Mesenchymal stem cell (in vitro differentiated cells and primary cell): ENCODE results near the gene RASSF10. TPM values are rescaled to one million over a fixed set of nuclear protein-coding genes. Genes with fewer than 3 reads are reported as not detected.

Experiments used
- DNase-seq: peaks from one replicate; pipeline ENCODE4 v3.0.0-alpha.2; 2013
- H2AFZ ChIP-seq: one replicate; pipeline ENCODE4 v1.6.1; 2013; ENCODE audit warnings: low read depth, mild to moderate bottlenecking, control low read depth, inconsistent platforms, low read length, moderate library complexity
- H2AK5ac ChIP-seq: 2 replicates; pipeline ENCODE4 v1.6.1; 2013; ENCODE audit warnings: low read length, moderate library complexity, mild to moderate bottlenecking, inconsistent platforms; ENCODE audit not compliant: severe bottlenecking
- H2BK120ac ChIP-seq: one replicate; pipeline ENCODE4 v1.6.1; 2013; ENCODE audit warnings: low read depth, mild to moderate bottlenecking, inconsistent platforms, low read length, moderate library complexity
- H2BK12ac ChIP-seq, 2 experiments: one replicate each; pipeline ENCODE4 v1.6.1; 2013; ENCODE audit warnings: inconsistent platforms in 2 of 2, low read length in 2 of 2, mild to moderate bottlenecking in 2 of 2, moderate library complexity in 2 of 2, control low read depth in 1 of 2
- H2BK15ac ChIP-seq: one replicate; pipeline ENCODE4 v1.6.1; 2013; ENCODE audit warnings: mild to moderate bottlenecking, low read depth, inconsistent platforms; ENCODE audit not compliant: poor library complexity, severe bottlenecking
- H2BK5ac ChIP-seq: 2 replicates; pipeline ENCODE4 v1.6.1; 2013; ENCODE audit warnings: low read depth, mild to moderate bottlenecking, low read length, control low read depth, inconsistent platforms; ENCODE audit not compliant: poor library complexity, severe bottlenecking
- H3K14ac ChIP-seq, 2 experiments: one replicate each; pipeline ENCODE4 v1.6.1; 2013; ENCODE audit warnings: inconsistent platforms in 2 of 2, low read length in 2 of 2, control low read depth in 1 of 2, mild to moderate bottlenecking in 1 of 2, moderate library complexity in 1 of 2
- H3K18ac ChIP-seq, 2 experiments: one replicate each; pipeline ENCODE4 v1.6.1; 2013; ENCODE audit warnings: inconsistent platforms in 2 of 2, low read length in 2 of 2, control low read depth in 1 of 2, low read depth in 1 of 2, mild to moderate bottlenecking in 1 of 2
- H3K23ac ChIP-seq, 2 experiments: one replicate each; pipeline ENCODE4 v1.6.1; 2013; ENCODE audit warnings: inconsistent platforms in 2 of 2, low read length in 2 of 2, mild to moderate bottlenecking in 2 of 2, moderate library complexity in 2 of 2, control low read depth in 1 of 2
- H3K27ac ChIP-seq: 2 replicates; pipeline ENCODE4 v1.5.1; 2013; ENCODE audit warnings: mild to moderate bottlenecking, moderate library complexity, low read length, control low read depth, inconsistent platforms; ENCODE audit not compliant: poor library complexity, severe bottlenecking
- H3K27me3 ChIP-seq, 2 experiments: 2 replicates each; pipeline versions ENCODE4 v1.6.1 to v1.7.0; 2013; ENCODE audit warnings: low read length in 2 of 2, mild to moderate bottlenecking in 2 of 2, moderate library complexity in 2 of 2, control low read depth in 1 of 2, inconsistent platforms in 1 of 2; ENCODE audit not compliant: control insufficient read depth in 1 of 2, insufficient read depth in 1 of 2
- H3K36me3 ChIP-seq, 2 experiments: 2 replicates each; pipeline versions ENCODE4 v1.6.1 to v1.7.0; 2013; ENCODE audit warnings: low read length in 2 of 2, control low read depth in 1 of 2, inconsistent platforms in 1 of 2, low read depth in 1 of 2, mild to moderate bottlenecking in 1 of 2; ENCODE audit not compliant: insufficient read depth in 2 of 2, control insufficient read depth in 1 of 2
- H3K4ac ChIP-seq, 2 experiments: one replicate each; pipeline ENCODE4 v1.6.1; 2013; ENCODE audit warnings: inconsistent platforms in 2 of 2, low read length in 2 of 2, mild to moderate bottlenecking in 2 of 2, moderate library complexity in 2 of 2, control low read depth in 1 of 2, low read depth in 1 of 2
- H3K4me1 ChIP-seq: 2 replicates; pipeline ENCODE4 v1.6.1; 2013; ENCODE audit warnings: low read depth, low read length, control low read depth; ENCODE audit not compliant: control insufficient read depth, insufficient read depth
- H3K4me2 ChIP-seq: 2 replicates; pipeline ENCODE4 v1.6.1; 2013; ENCODE audit warnings: low read length, mild to moderate bottlenecking, inconsistent platforms; ENCODE audit not compliant: poor library complexity, severe bottlenecking
- H3K4me3 ChIP-seq, 2 experiments: 2 replicates each; pipeline versions ENCODE4 v1.5.1 to v1.7.0; 2013; ENCODE audit warnings: low read length in 2 of 2, mild to moderate bottlenecking in 2 of 2, control low read depth in 1 of 2, low read depth in 1 of 2; ENCODE audit not compliant: insufficient read depth in 1 of 2
- H3K79me1 ChIP-seq: replicated peaks from 2 replicates; pipeline ENCODE4 v1.6.1; 2013; ENCODE audit warnings: mild to moderate bottlenecking, control low read depth, low read length, inconsistent platforms; ENCODE audit not compliant: poor library complexity, severe bottlenecking
- H3K9ac ChIP-seq: 2 replicates; pipeline ENCODE4 v1.7.0; 2013; ENCODE audit warnings: mild to moderate bottlenecking, low read length, moderate library complexity
- H3K9me3 ChIP-seq: 2 replicates; pipeline ENCODE4 v1.7.0; 2013; ENCODE audit warnings: mild to moderate bottlenecking, low read length; ENCODE audit not compliant: control insufficient read depth
- H4K8ac ChIP-seq: one replicate; pipeline ENCODE4 v1.6.1; 2013; ENCODE audit warnings: inconsistent platforms, mild to moderate bottlenecking, low read length, moderate library complexity
- H4K91ac ChIP-seq: one replicate; pipeline ENCODE4 v1.6.1; 2013; ENCODE audit warnings: mild to moderate bottlenecking, low read length, inconsistent platforms
- WGBS: methylation state at CpG from one replicate; pipeline ENCODE4 v1.1.7; 2013; ENCODE audit warnings: mixed read lengths; 5-methylcytosine and 5-hydroxymethylcytosine counted together
- polyA plus RNA-seq, 2 experiments: library from polyadenylated mRNA; stranded (reverse); fragments of 200-250 nt; gene quantifications; one replicate each; pipeline ENCODE4 v1.2.3, GENCODE V29; 2013

Gene RASSF10
- not detected for polyA plus RNA-seq (2013, experiment 1 of 2)
- not detected for polyA plus RNA-seq (2013, experiment 2 of 2)

- peak within 1 kb of the TSS; percentile 24 for H2AK5ac ChIP-seq
- peak; percentile 5 for DNase-seq
- no peak within 1 kb of the TSS for H3K9ac ChIP-seq
- H3K4me2 ChIP-seq: peak within 1 kb of the TSS; percentile 97
- 3% methylated on average over 62 of the region's 68 CpGs for WGBS
- no peak within 1 kb of the TSS for H4K91ac ChIP-seq
- H3K23ac ChIP-seq: no peak within 1 kb of the TSS
- no peak within 1 kb of the TSS for H2BK15ac ChIP-seq
- H2AFZ ChIP-seq: no peak within 1 kb of the TSS
- H3K14ac ChIP-seq: no peak within 1 kb of the TSS
- peak within 1 kb of the TSS in 1 of 2 experiments; percentile 73 for H3K4me3 ChIP-seq
- H3K27me3 ChIP-seq: peaks cover 0 to 97% of the 10 kb centered on the region in 2 experiments
- no peaks in the 10 kb centered on the region for H3K36me3 ChIP-seq
- H3K18ac ChIP-seq: no peak within 1 kb of the TSS
- peaks cover 26% of the 10 kb centered on the region for H3K4me1 ChIP-seq
- no peak within 1 kb of the TSS for H4K8ac ChIP-seq
- H3K79me1 ChIP-seq: peaks cover 12% of the 10 kb centered on the region
- peaks cover 22% of the 10 kb centered on the region for H3K9me3 ChIP-seq
- no peak within 1 kb of the TSS for H3K4ac ChIP-seq
- H3K27ac ChIP-seq: peak within 1 kb of the TSS; percentile 65
- H2BK120ac ChIP-seq: no peak within 1 kb of the TSS
- no peak within 1 kb of the TSS for H2BK12ac ChIP-seq
- H2BK5ac ChIP-seq: peak within 1 kb of the TSS; percentile 59
These were observed at the start of gene RASSF10 for GRCh38 chr11:13008625-13009475. Gene RASSF10, plus strand, starts transcription at chr11:13009316. Its CDS starts 261 bp downstream, at chr11:13009577.

GRCh38 chr11:12961615-12962014 lies 47.5 kb upstream of the RASSF10 start:
- Histone ChIP-seq H4K8ac (no peak overlapping the region), H3K79me1 (no peaks in the 10 kb centered on the region), H2AK5ac (no peak overlapping the region), H3K36me3 (no peaks in the 10 kb centered on the region), H4K91ac (no peak overlapping the region), H3K14ac (no peak overlapping the region), H2BK5ac (no peak overlapping the region), H2AFZ (no peak overlapping the region), H3K23ac (no peak overlapping the region), H2BK15ac (no peak overlapping the region), H3K18ac (no peak overlapping the region), H3K9ac (no peak overlapping the region), H3K4ac (no peak overlapping the region), H2BK120ac (no peak overlapping the region), H3K27ac (no peak overlapping the region), H3K4me1 (peaks cover 2% of the 10 kb centered on the region), H2BK12ac (no peak overlapping the region), H3K4me2 (no peak overlapping the region), H3K4me3 (no peak overlapping the region), H3K27me3 (peaks cover 0 to 25% of the 10 kb centered on the region in 2 experiments), H3K9me3 (no peaks in the 10 kb centered on the region)
- WGBS: 87% methylated on average over 1 of the region's 2 CpGs
- no peak for DNase-seq

- Histone ChIP-seq H4K91ac (no peak overlapping the region), H2BK15ac (no peak overlapping the region), H3K27ac (no peak overlapping the region), H2BK5ac (no peak overlapping the region), H2BK120ac (no peak overlapping the region), H3K27me3 (peaks cover 0 to 31% of the 10 kb centered on the region in 2 experiments), H3K4me2 (no peak overlapping the region), H2AFZ (no peak overlapping the region), H3K14ac (no peak overlapping the region), H3K23ac (no peak overlapping the region), H3K9me3 (no peaks in the 10 kb centered on the region), H2AK5ac (no peak overlapping the region), H3K9ac (no peak overlapping the region), H3K4me3 (no peak overlapping the region), H4K8ac (no peak overlapping the region), H3K4ac (no peak overlapping the region), H3K79me1 (no peaks in the 10 kb centered on the region), H3K18ac (no peak overlapping the region), H2BK12ac (no peak overlapping the region), H3K4me1 (peaks cover 5% of the 10 kb centered on the region), H3K36me3 (no peaks in the 10 kb centered on the region)
- 92% methylated on average over 10 of the region's 10 CpGs for WGBS
- DNase-seq: no peak
These were observed 46.8 kb upstream of the RASSF10 start for GRCh38 chr11:12962306-12962705.

GRCh38 chr11:12963051-12963450 lies 46.1 kb upstream of the RASSF10 start:
- H3K4me1 ChIP-seq: peaks cover 5% of the 10 kb centered on the region
- H4K8ac ChIP-seq: no peak overlapping the region
- WGBS: 95% methylated on average over 5 of the region's 5 CpGs
- no peak overlapping the region for H2BK15ac ChIP-seq
- H3K9me3 ChIP-seq: no peaks in the 10 kb centered on the region
- no peak overlapping the region for H2AFZ ChIP-seq
- no peak overlapping the region for H4K91ac ChIP-seq
- no peak overlapping the region for H3K4ac ChIP-seq
- no peak overlapping the region for H3K23ac ChIP-seq
- H2BK5ac ChIP-seq: no peak overlapping the region
- H3K18ac ChIP-seq: no peak overlapping the region
- no peak overlapping the region for H3K4me3 ChIP-seq
- no peak overlapping the region for H2BK120ac ChIP-seq
- H2BK12ac ChIP-seq: no peak overlapping the region
- peaks cover 0 to 36% of the 10 kb centered on the region in 2 experiments for H3K27me3 ChIP-seq
- no peak overlapping the region for H3K9ac ChIP-seq
- no peak for DNase-seq
- H3K79me1 ChIP-seq: no peaks in the 10 kb centered on the region
- H3K4me2 ChIP-seq: no peak overlapping the region
- no peak overlapping the region for H3K27ac ChIP-seq
- H3K14ac ChIP-seq: no peak overlapping the region
- peak overlapping the region; percentile 91 for H2AK5ac ChIP-seq
- no peaks in the 10 kb centered on the region for H3K36me3 ChIP-seq
